Mucosa of rectum (tissue), 2 donors: ENCODE results near the gene URI1.
A peak's percentile ranks its signal among the peaks of the same experiment; 100 is the strongest.
"Not testable (repeated sequence)": the region's sequence is repeated elsewhere in the genome, so short reads cannot be mapped to it uniquely, and the experiment has no call there.

ENCODE experiments used
- H3K27ac ChIP-seq, 2 donors: one replicate each; pipeline ENCODE4 v1.7.0; 2013; ENCODE audit warnings: inconsistent platforms in 2 of 2, low read depth in 2 of 2, low read length in 2 of 2
- H3K27me3 ChIP-seq, 2 donors: one replicate each; pipeline ENCODE4 v1.7.0; 2013; ENCODE audit warnings: low read length in 2 of 2; ENCODE audit not compliant: control insufficient read depth in 2 of 2, insufficient read depth in 2 of 2
- H3K36me3 ChIP-seq, 2 donors: one replicate each; pipeline ENCODE4 v1.7.0; 2013; ENCODE audit warnings: low read length in 2 of 2; ENCODE audit not compliant: control insufficient read depth in 2 of 2, insufficient read depth in 2 of 2
- H3K4me1 ChIP-seq, 2 donors: one replicate each; pipeline ENCODE4 v1.7.0; 2013; ENCODE audit warnings: low read length in 2 of 2, mild to moderate bottlenecking in 1 of 2; ENCODE audit not compliant: control insufficient read depth in 2 of 2, insufficient read depth in 2 of 2
- H3K4me3 ChIP-seq, 2 donors: one replicate each; pipeline ENCODE4 v1.7.0; 2013; ENCODE audit warnings: low read length in 2 of 2
- H3K9ac ChIP-seq, 2 donors: one replicate each; pipeline ENCODE4 v1.7.0; 2013; ENCODE audit warnings: low read length in 2 of 2, low read depth in 1 of 2, mild to moderate bottlenecking in 1 of 2
- H3K9me3 ChIP-seq, 2 donors: one replicate each; pipeline ENCODE4 v1.7.0; 2013; ENCODE audit warnings: low read length in 2 of 2; ENCODE audit not compliant: control insufficient read depth in 2 of 2
- donor health status: healthy.
- donor health status: Normal muscosa, but diverticular disease.

The URI1 gene

GRCh38 chr19:29940971-29941585 lies 961 bp upstream of the URI1 start:
- H3K4me1 ChIP-seq, result peaks cover 0 to 21% of the 10 kb centered on the region in 2 donors
- no peak overlapping the region for H3K9ac ChIP-seq
- peak overlapping the region in 1 of 2 donors; percentile 87 for H3K4me3 ChIP-seq
- H3K9me3 ChIP-seq, result no peaks in the 10 kb centered on the region
- H3K36me3 ChIP-seq, result no peaks in the 10 kb centered on the region
- no peak overlapping the region for H3K27ac ChIP-seq
- H3K27me3 ChIP-seq, result no peaks in the 10 kb centered on the region

DNA sequence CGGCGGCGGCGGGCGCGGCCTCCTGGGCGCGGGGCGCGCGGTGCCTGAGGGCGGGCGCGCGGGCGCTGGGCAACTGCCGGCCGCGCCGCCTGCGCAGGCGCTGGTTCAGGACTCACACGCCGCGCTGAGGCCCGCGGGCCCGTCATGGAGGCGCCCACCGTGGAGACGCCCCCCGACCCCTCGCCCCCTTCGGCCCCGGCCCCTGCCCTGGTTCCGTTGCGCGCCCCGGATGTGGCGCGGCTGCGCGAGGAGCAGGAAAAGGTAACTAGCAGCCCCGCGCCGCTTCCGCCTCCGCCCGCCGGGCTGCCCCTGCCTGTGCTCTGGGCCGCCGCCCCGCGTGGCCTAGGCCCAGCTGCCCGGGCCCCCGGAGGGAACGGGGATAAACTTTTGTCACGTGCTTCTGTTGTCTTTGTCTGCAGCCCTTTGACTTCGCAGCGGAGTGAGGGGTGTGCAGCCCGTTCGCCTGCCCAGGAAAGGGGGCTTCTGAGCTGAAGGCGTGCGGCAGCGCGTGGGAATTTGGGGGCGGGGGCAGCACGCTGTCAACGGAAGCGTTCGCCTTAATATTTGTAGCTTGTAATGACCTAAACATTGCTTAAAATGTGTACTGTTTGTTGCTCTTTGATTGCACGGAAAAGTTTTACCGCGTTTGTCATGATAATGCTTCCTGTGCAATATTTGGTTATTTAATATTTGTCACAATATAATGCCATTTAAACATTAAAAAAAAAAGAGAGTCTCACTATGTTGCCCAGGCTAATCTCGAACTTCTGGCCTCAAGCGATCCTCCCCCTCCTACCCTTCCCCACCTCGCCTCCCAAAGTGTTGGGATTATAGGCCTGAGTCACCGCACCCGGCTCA lies 594 bp downstream of the URI1 start:
- H3K4me1 ChIP-seq, result peaks cover 0 to 21% of the 10 kb centered on the region in 2 donors
- no peaks in the 10 kb centered on the region for H3K36me3 ChIP-seq
- no peaks in the 10 kb centered on the region for H3K9me3 ChIP-seq
- peak overlapping the region; percentile 70 to 88 for H3K9ac ChIP-seq
- H3K27ac ChIP-seq, result peak overlapping the region; percentile 53 to 68
- no peaks in the 10 kb centered on the region for H3K27me3 ChIP-seq
- H3K4me3 ChIP-seq, result peak overlapping the region; percentile 87 to 94

GRCh38 chr19:29943615-29944014 lies 1.6 kb downstream of the URI1 start:
- Histone ChIP-seq H3K9ac (no peak overlapping the region), H3K4me3 (peak overlapping the region in 1 of 2 donors; percentile 87), H3K4me1 (peaks cover 0 to 21% of the 10 kb centered on the region in 2 donors), H3K9me3 (no peaks in the 10 kb centered on the region), H3K27ac (no peak overlapping the region), H3K27me3 (no peaks in the 10 kb centered on the region), H3K36me3 (no peaks in the 10 kb centered on the region)

DNA sequence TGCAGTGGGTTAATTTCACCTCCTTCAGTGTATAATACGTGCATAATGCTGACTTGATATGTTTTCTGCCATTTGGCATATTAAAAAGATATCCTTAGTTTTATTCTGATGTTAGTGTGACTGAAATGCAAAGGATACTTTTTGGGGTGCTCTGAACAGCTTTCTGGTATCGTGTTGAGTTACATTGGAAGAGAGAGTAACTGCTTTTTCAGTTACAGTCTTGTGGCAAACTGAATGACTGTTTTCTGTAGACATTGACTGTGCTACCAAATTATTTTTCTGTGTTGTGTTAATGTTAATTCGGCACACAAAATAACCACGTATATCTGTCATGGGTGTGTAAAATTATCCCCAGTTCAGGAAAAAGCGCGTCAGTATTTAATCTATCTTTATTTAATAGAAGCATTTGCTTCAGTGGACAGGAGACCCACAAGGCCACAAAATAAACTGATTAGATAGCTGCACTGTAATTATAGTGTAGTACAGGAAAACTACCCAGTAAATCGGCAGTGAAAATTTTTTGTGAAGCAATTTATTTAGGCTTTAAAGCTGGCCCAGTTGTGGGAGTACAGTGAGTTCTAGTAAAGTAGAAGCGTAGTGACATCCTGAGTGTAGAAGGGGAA lies 2.5 kb downstream of the URI1 start:
- Histone ChIP-seq H3K9me3 (no peaks in the 10 kb centered on the region), H3K27me3 (no peaks in the 10 kb centered on the region), H3K4me1 (peaks cover 0 to 21% of the 10 kb centered on the region in 2 donors), H3K36me3 (no peaks in the 10 kb centered on the region), H3K27ac (no peak overlapping the region), H3K9ac (no peak overlapping the region), H3K4me3 (no peak overlapping the region)

- no peak overlapping the region for H3K4me3 ChIP-seq
- peaks cover 0 to 21% of the 10 kb centered on the region in 2 donors for H3K4me1 ChIP-seq
- no peaks in the 10 kb centered on the region for H3K9me3 ChIP-seq
- no peaks in the 10 kb centered on the region for H3K36me3 ChIP-seq
- H3K9ac ChIP-seq, result no peak overlapping the region
- no peaks in the 10 kb centered on the region for H3K27me3 ChIP-seq
- H3K27ac ChIP-seq, result no peak overlapping the region
These were observed 3.0 kb downstream of the URI1 start for GRCh38 chr19:29945017-29945416.

DNA sequence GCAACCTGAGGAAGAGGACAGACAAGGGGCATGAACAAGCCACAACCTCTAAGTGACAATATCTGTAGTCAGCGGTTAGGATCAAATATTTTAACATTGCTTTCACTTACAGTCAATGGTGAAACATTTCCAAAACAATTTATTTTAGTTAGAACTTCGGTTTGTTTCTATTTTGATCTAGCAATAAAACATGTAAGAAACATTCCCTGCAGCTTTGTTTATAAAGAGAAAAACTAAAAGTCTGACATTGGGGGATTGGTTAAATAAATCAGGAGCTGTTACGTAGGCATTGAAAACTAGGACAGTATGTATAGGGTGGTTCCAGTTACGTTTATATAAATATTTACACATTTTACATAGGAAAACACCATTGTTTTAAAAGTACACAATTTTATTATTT lies 3.4 kb downstream of the URI1 start:
- no peaks in the 10 kb centered on the region for H3K9me3 ChIP-seq
- H3K4me3 ChIP-seq, result no peak overlapping the region
- H3K27ac ChIP-seq, result no peak overlapping the region
- no peaks in the 10 kb centered on the region for H3K27me3 ChIP-seq
- H3K4me1 ChIP-seq, result peaks cover 0 to 21% of the 10 kb centered on the region in 2 donors
- no peak overlapping the region for H3K9ac ChIP-seq
- no peaks in the 10 kb centered on the region for H3K36me3 ChIP-seq

DNA sequence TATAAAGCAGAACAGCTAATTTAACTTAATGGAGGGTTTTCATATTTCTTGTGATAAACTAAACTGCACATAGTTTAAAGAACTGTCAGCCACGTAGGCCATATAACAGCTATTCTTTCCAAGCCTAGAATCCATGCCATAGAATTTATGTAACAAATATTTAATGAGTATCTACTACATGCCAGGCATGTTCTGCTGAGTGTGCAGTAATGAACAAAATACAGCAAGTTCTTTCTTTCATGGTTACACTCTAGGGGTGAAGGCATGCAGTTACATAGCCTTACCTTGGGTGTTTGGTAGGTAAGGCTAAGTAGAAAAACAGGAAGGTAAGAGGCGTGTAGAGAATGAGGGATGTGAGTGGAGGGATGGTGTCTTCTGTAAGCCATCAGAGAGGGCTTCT lies 4.6 kb downstream of the URI1 start:
- no peaks in the 10 kb centered on the region for H3K27me3 ChIP-seq
- peaks cover 0 to 19% of the 10 kb centered on the region in 2 donors for H3K4me1 ChIP-seq
- H3K36me3 ChIP-seq, result peaks cover 0 to 2% of the 10 kb centered on the region in 2 donors
- H3K4me3 ChIP-seq, result no peak overlapping the region
- H3K9me3 ChIP-seq, result no peaks in the 10 kb centered on the region
- H3K27ac ChIP-seq, result no peak overlapping the region
- H3K9ac ChIP-seq, result no peak overlapping the region

GRCh38 chr19:29947871-29948270 lies 5.8 kb downstream of the URI1 start:
- no peaks in the 10 kb centered on the region for H3K27me3 ChIP-seq
- H3K27ac ChIP-seq, result no peak overlapping the region
- peaks cover 0 to 2% of the 10 kb centered on the region in 2 donors for H3K36me3 ChIP-seq
- H3K4me1 ChIP-seq, result peaks cover 0 to 16% of the 10 kb centered on the region in 2 donors
- no peak overlapping the region for H3K4me3 ChIP-seq
- H3K9ac ChIP-seq, result no peak overlapping the region
- H3K9me3 ChIP-seq, result no peaks in the 10 kb centered on the region

DNA sequence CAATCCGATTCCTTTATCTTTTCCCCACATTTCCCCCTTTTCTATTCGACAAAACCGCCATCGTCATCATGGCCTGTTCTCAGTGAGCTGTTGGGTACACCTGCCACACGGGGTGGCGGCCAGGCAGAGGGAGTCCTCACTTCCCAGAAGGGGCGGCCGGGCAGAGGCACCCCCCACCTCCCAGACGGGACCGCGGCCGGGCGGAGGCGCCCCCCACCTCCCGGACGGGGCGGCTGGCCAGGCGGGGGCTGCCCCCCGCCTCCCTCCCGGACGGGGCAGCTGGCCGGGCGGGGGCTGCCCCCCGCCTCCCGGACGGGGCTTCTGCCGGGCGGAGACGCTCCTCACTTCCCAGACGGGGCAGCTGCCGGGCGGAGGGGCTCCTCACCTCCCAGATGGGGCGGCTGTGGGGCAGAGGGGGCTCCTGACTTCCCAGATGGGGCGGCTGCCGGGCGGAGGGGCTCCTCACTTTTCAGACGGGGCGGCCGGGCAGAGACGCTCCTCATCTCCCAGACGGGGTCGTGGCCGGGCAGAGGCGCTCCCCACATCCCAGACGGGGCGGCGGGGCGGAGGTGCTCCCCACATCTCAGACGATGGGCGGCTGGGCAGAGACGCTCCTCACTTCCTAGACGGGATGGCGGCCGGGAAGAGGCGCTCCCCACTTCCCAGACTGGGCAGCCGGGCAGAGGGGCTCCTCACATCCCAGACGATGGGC lies 6.9 kb downstream of the URI1 start:
- H3K4me3 ChIP-seq, H3K9me3 ChIP-seq, H3K27ac ChIP-seq, H3K36me3 ChIP-seq, H3K27me3 ChIP-seq, H3K9ac ChIP-seq, H3K4me1 ChIP-seq: not testable (repeated sequence)
